ENCODE data around the gene PLPP4.

Gene PLPP4

GRCh38 chr10:120457431-120458172 lies 575 bp downstream of the PLPP4 start:
- DNase-seq = no peak

GRCh38 chr10:120458432-120458831 lies 1.4 kb downstream of the PLPP4 start:
- DNase-seq = no peak

DNA sequence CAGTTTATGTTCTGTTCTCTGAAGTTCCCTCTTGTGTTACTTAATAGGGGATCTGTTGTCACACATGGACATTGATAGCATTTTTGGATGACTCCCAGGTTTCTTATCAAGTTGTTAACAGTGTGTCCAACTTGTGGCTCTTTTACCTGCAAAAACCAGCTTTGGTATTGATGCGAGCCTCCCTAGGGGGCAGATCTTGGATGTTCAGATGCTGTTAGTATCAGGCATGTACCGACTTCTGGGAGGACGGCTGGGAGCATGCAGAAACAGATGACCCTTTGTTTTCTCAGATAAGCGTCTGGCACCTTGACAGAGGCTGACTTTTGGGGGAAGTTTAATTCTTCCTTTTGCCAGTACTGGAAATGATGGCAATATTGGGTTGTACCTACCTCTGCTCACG lies 2.2 kb downstream of the PLPP4 start:
- DNase-seq = no peak

GRCh38 chr10:120460186-120460585 lies 3.2 kb downstream of the PLPP4 start:
- DNase-seq = no peak

DNA sequence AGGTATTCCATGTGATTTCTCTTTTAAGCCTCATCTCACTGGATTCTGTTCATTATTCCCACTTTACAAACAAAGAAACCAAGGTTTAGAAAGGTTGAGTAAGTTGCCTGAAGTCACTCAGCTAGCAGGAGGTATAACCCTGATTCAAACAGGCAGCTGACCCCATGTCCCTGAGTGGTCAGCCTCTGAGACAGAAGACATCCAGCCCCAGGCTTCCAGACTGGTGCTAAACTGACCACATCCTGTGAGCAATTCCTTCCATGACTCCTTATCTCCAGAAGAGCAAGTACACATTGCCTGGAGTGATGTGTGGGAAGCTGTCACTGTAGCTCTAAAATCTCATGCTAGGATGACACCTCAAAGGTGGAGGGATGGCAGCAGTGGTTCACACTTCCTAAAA lies 3.7 kb downstream of the PLPP4 start:
- no peak for DNase-seq

DNA sequence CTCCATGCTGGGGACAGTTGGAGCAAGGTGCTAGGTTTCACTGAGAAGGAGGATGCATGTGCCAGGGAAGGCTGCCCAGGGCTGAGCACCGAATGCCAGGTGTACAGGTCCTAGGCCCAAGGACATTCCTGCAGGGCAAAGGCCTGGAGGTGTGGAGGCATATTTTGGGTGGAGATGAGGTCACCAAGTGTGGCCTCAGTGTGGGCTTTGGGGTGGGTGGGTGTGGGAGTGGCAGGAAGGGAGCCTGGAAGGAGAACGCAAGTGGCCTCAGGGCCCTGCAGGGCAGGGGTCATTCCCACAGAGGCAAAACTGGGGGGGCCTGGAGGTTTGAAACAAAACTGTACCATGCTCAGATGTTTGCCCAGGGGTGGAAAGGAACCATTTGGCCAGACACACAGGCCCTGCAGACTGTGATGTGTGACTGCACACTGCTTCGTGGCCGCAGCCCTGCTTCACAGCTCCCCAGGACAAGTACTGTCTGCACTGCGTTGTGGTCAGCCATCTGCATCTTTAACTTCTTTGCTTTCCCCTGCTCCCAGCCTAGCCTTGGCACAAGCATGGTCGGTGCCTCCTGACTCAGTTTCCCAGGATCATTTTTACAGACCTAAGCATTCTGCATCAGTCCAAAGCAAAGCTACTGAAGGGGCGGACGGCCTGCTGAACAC lies 5.1 kb downstream of the PLPP4 start:
- DNase-seq = no peak

GRCh38 chr10:120465138-120465537 lies 8.1 kb downstream of the PLPP4 start:
- DNase-seq = no peak

- no peak for DNase-seq
Observed at GRCh38 chr10:120466006-120466405, 9.0 kb downstream of the PLPP4 start.

GRCh38 chr10:120473593-120473992 lies 16.6 kb downstream of the PLPP4 start:
- DNase-seq = no peak

GRCh38 chr10:120474956-120475355 lies 17.9 kb downstream of the PLPP4 start:
- no peak for DNase-seq

DNA sequence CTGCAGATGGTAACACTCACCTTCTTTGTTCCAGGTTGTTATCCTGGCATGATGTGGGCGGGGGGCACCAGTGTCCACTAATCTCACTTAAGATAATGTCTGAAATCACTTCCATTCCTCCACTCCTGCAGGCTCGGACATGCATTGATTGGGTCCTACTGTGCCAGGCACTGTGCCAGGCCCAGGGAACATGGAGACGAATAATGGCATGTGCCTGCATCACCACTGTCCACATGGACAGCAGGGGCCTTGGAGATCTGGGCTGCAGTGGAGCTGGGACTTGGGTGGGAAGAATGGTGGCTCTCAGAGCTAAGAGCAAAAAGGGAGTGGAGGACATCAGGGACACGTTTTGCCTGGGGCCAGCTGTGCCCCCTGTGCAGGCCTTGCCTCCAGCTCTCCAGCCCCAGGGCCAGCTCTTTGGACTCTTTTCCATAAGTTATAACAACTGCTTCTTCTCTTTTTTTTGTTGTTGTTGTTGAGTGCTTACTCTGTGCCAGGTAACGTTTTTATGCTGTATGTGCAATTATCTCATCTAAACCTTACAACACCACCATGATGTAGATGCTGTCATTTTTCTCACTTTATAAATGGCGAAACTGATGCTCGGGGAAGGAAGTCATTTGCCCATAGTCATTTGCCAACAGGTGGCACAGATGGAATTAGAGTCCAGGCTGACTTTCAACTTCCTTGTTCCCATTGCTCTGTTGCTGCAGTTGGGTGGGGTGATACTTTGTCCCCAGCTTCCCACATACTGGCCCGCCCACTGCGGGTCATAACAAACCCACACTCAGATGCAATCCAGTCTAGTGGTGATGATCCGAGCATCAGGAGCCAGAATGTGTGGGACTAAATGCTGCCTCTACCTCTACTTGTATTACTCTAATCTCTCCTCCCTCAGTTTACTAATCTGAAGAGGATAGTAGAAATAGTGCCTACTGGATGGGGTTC lies 19.1 kb downstream of the PLPP4 start:
- no peak for DNase-seq

GRCh38 chr10:120477021-120477742 lies 20.2 kb downstream of the PLPP4 start:
- no peak for DNase-seq

DNA sequence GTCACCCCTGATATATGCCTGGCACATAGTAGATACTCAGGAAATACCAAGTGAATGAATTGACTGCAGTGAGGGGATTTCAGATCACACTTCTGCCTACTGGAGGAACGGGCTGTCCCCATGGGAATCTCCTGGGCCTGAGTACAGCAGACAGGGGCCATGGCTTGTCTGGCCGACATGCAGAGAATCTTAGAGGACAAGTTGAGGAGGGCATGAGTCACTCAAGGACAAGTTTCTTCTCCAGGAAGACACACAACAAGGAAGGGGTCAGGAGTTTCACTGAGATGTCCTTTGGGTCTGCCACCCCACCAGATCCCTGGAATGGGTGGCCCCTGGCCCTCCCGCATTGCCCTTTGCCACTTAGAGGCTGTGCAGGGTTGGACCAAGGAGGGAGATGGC lies 20.7 kb downstream of the PLPP4 start:
- DNase-seq = no peak

DNA sequence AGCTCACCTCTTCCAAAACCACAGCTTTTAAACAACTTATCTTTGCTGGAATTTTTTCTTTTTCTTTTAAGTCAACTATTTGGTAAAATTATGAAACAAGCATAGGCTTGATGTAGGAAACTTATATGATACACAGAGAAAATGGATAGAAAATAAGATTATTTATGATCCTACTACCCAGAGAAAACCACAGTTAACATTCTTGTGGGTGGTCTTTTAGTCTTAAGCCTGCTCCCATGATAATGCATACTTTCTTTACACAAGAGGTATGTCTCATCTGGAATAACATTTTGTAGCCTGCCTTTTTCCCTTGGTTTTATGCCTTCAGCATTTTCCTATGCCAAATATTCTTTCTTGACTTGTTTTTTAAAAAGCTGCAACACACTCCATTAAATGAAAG lies 21.4 kb downstream of the PLPP4 start:
- no peak for DNase-seq

GRCh38 chr10:120479506-120479905 lies 22.5 kb downstream of the PLPP4 start:
- no peak for DNase-seq

DNA sequence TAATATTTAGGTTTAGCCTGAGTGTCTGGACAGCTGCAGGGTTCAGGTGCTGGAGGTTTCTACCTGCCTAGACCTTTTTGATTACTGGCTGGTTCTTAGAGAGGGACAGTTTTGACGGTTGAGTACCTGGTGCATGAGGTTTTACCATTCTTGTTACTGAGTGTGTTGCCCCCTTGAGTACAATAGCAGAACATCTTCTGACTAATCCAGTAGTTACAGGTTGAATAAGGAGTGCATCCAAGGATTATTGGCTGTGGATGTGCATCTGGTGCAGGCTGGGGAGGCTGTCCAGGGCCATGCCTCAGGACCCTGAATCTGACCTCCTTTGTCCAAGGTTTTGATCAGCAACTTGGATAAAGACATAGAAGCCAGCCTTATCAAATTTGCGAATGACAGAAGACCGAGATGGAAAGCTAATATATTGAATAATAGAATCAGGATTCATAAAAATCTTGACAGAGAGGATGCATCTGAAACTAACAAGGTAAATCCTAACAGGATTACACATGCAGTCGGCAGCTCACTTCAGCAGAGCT lies 23.1 kb downstream of the PLPP4 start:
- no peak for DNase-seq

DNA sequence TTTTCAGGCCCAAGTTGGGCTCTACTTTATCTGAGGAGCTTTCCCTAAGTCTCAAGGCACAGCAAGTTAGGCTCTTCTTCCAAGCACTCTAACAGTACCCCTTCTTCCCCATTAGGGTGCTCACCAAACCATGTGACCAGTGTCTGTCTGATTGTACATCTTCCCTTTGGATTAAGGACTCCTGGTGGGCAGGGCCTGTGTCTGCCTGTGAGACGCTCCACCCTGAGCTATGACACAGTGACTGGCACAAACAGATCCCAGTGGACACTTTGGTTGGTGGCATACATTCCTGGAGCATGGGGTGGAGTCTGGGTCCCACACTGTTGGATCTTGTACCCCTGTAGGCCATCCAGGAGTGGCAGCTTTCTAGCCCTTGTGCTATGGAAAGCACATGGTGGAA lies 23.8 kb downstream of the PLPP4 start:
- no peak for DNase-seq

- DNase-seq = no peak
Observed at GRCh38 chr10:120483006-120483405, 26.0 kb downstream of the PLPP4 start.

DNA sequence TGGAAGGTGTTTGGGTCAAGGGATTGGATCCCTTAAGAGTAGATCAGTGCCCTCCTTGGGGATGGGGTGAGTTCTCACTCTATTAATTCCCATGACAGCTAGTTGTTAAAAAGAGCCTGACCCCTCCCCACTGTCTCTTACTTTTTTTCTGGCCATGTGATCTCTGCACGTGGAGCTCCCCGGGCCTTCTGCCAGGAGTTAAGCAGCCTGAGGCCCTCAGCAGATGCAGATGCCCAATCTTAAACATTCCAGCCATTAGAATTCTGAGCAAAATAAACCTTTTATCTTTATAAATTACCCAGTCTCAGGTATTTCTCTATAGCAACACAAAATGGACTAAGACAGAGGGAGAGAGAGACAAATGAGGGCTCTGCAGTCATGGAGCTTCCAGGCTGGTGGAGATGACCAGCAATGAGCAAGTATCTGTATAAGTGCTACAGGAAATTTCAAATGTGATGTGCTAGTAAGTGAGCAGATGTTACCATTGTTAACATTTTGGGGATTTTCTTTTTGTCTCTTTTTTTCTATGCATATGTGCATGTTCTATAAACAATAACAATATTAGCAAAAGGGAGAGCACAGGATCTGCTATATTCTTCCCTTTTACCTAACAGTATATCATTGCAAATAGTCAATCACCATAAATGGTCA lies 26.7 kb downstream of the PLPP4 start:
- DNase-seq = no peak

DNA sequence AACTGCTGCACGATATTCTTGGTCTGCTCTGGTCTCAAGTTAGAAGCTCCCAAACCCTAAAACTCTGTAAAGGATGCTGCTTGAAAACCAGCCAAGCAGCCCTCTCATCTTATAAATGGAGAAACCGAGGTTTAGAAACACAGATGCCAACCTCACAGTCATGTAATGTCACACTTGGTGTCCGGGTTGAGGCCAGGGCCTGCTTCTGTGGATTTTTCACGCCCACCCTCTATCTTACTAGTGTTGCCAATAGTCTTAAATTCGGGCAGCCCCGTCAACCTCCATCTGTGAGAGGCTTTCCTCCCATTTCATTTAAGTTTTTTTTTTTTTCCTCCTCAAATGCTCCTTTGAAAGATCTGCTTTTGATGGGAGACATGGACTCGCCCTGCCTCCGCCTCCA lies 28.9 kb downstream of the PLPP4 start:
- no peak for DNase-seq

DNA sequence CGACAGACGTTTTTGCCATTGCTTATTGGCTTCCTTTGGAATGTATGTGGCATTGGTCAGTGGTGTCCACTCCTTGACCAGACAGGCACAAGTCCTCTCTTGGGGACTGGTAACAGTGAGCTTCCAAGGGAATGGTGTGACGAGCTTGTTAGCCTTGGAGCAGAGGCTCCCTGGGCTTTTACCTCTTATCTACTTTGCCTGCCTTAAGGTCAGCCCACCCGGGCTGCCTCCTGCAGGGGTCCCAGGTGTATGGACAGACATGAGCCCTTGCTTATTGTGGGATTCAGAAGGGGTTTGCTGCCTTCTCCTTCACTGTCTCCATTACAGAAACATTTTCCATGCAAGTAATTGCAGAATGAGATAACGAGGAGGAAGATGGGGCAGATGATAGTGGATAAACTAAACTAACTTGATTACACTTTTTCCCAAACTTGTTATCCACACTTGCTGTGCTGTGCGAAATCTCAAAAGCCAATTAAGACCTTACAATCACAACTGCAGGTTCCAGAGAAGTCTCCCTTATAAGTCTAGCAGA lies 29.7 kb downstream of the PLPP4 start:
- DNase-seq = no peak

DNA sequence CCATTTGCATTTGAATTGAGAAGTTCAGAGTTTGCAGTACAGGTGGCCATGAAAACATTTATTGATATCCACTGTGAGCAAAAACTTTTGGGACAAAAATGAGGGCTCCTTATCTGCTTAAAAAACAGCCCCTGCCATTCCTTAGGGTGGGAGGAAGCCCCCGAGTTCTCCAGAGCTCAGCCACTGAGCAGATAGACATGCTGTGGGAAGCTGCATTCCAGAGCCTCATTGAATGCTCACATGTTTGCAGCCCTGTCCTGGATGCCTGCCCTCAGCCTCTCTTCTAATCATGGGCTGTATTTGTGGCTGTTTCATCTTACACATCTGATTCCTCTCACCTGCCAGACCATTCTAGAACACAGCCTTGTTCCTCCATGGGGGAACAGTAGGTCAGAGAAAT lies 33.3 kb downstream of the PLPP4 start:
- DNase-seq = no peak
